Measurements from ENCODE around the gene RAMP3.

DNA sequence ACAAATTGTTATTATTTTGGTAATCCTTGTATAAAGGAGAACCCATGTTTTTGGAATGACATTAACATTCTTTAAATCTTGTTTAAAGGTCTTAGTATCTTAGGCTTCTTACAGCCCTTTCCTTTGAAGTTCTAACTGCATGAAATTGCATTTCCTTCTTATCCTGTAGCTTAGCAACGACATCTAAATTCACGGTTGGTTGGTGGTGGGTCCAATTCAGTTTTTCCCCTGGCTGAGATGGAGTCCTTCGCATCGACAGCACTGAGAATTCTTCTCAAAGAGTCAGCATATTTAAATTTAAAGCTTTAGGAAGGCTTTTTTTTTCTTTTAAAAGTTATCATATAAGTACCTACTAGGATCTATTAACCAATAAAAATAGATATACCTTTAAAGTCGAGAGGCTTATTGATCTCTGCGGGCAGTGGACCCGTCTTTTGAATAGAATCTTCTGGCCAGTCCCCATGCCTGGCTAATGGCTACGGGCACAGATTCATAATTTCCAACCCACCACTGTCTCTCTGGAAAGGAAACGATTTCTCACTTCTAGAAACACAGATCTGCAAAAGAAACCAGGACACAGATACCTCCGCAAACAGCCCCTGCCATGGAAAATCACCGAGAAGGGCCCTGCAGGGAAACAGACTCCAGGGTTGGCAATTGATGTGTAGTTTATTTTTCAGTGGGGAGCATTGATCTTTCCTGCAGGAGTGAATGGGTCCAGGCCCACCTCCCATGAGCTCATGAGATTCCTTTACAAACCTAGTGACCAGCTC, 63.4 kb downstream of the RAMP3 start:
- TF ChIP-seq, protein P1, sequence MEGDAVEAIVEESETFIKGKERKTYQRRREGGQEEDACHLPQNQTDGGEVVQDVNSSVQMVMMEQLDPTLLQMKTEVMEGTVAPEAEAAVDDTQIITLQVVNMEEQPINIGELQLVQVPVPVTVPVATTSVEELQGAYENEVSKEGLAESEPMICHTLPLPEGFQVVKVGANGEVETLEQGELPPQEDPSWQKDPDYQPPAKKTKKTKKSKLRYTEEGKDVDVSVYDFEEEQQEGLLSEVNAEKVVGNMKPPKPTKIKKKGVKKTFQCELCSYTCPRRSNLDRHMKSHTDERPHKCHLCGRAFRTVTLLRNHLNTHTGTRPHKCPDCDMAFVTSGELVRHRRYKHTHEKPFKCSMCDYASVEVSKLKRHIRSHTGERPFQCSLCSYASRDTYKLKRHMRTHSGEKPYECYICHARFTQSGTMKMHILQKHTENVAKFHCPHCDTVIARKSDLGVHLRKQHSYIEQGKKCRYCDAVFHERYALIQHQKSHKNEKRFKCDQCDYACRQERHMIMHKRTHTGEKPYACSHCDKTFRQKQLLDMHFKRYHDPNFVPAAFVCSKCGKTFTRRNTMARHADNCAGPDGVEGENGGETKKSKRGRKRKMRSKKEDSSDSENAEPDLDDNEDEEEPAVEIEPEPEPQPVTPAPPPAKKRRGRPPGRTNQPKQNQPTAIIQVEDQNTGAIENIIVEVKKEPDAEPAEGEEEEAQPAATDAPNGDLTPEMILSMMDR (IDR thresholded peaks at IDR 0.05): no peak
- TF ChIP-seq POLR2A (IDR thresholded peaks at IDR 0.05): no peak
